T-helper 1 cell treated with Interleukin-12 subunit alpha and Interleukin-12 subunit beta and Interleukin-4 antibody, amounts not matched to agents 30 μg/mL and 1 μg/mL, for 36 hours (primary cell): ENCODE data around the gene ARL6IP5.

Experiments used
- H3K27ac Mint-ChIP-seq: one replicate; pipeline ENCODE4 v1.8.0; 2021; ENCODE audit warnings: mild to moderate bottlenecking, mixed read lengths
- H3K27me3 Mint-ChIP-seq: one replicate; pipeline ENCODE4 v1.8.0; 2021; ENCODE audit warnings: low read depth, mixed read lengths
- H3K36me3 Mint-ChIP-seq: one replicate; pipeline ENCODE4 v1.8.0; 2021; ENCODE audit warnings: low read depth, mixed read lengths
- H3K4me1 Mint-ChIP-seq: one replicate; pipeline ENCODE4 v1.8.0; 2021; ENCODE audit warnings: low read depth, mixed read lengths
- H3K4me3 Mint-ChIP-seq: one replicate; pipeline ENCODE4 v1.8.0; 2021; ENCODE audit warnings: mild to moderate bottlenecking, moderate library complexity, mixed read lengths
- H3K9me3 Mint-ChIP-seq: one replicate; pipeline ENCODE4 v1.8.0; 2021; ENCODE audit warnings: mixed read lengths

The ARL6IP5 gene

GRCh38 chr3:69095636-69096035 lies 10.9 kb downstream of the ARL6IP5 start:
- H3K9me3 Mint-ChIP-seq = no peaks in the 10 kb centered on the region
- peak overlapping the region; percentile 78 for H3K4me3 Mint-ChIP-seq
- H3K27me3 Mint-ChIP-seq = no peaks in the 10 kb centered on the region
- peaks cover 59% of the 10 kb centered on the region for H3K4me1 Mint-ChIP-seq
- peak overlapping the region; percentile 87 for H3K27ac Mint-ChIP-seq
- H3K36me3 Mint-ChIP-seq = peaks cover 60% of the 10 kb centered on the region

DNA sequence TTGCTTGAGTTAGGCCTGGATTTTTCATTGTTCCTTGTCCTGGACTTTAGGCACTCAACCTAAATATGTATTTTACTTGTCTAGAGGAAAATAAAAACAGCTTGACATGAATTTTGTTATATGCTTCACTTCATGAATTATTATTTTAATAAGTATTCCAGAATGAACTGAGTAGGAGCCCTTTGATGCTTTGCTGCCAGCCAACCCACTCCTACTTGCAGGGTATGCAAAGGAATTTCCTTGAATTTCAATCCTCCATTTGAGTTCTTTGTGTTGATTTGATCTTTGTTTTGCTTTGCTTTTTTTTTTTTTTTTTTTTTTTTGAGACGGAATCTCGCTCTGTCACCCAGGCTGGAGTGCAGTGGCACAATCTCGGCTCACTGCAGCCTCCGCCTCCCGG lies 11.6 kb downstream of the ARL6IP5 start:
- no peaks in the 10 kb centered on the region for H3K27me3 Mint-ChIP-seq
- peak overlapping the region; percentile 87 for H3K27ac Mint-ChIP-seq
- H3K4me3 Mint-ChIP-seq = no peak overlapping the region
- H3K36me3 Mint-ChIP-seq = peaks cover 57% of the 10 kb centered on the region
- H3K4me1 Mint-ChIP-seq = peaks cover 56% of the 10 kb centered on the region
- no peaks in the 10 kb centered on the region for H3K9me3 Mint-ChIP-seq

GRCh38 chr3:69097407-69098086 lies 12.8 kb downstream of the ARL6IP5 start:
- Mint-ChIP-seq H3K27me3 (no peaks in the 10 kb centered on the region), H3K4me3 (no peak overlapping the region), H3K9me3 (no peaks in the 10 kb centered on the region), H3K27ac (peak overlapping the region; percentile 38), H3K36me3 (peaks cover 60% of the 10 kb centered on the region), H3K4me1 (peaks cover 53% of the 10 kb centered on the region)

DNA sequence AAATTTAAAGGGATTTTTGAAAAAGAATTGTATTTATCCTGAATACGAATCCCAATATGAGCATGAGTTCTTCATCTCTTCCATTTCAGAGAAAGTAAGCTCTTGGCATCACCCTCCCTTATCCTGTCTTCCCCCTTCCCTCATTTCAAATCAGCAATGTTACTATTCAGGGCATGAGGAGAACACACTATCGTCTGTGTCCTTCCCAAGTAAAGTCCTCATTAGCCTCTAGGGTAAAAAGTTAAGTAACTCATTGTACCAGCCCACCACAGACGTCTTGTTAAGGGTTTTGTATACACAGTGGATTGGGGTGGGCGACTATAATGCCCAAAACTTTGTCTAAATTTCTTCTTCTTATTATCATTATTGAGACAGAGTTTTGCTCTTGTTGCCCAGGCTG lies 14.8 kb downstream of the ARL6IP5 start:
- no peaks in the 10 kb centered on the region for H3K27me3 Mint-ChIP-seq
- H3K4me1 Mint-ChIP-seq = peaks cover 51% of the 10 kb centered on the region

GRCh38 chr3:69102384-69102783 lies 17.6 kb downstream of the ARL6IP5 start:
- H3K27me3 Mint-ChIP-seq = no peaks in the 10 kb centered on the region
- H3K27ac Mint-ChIP-seq = no peak overlapping the region
- no peaks in the 10 kb centered on the region for H3K9me3 Mint-ChIP-seq
- H3K36me3 Mint-ChIP-seq = peaks cover 52% of the 10 kb centered on the region
- no peak overlapping the region for H3K4me3 Mint-ChIP-seq
- peaks cover 33% of the 10 kb centered on the region for H3K4me1 Mint-ChIP-seq

More for the DNA sequence above, 14.8 kb downstream of the ARL6IP5 start:
- Mint-ChIP-seq H3K27ac (no peak overlapping the region), H3K36me3 (peaks cover 61% of the 10 kb centered on the region), H3K9me3 (no peaks in the 10 kb centered on the region), H3K4me3 (no peak overlapping the region)

DNA sequence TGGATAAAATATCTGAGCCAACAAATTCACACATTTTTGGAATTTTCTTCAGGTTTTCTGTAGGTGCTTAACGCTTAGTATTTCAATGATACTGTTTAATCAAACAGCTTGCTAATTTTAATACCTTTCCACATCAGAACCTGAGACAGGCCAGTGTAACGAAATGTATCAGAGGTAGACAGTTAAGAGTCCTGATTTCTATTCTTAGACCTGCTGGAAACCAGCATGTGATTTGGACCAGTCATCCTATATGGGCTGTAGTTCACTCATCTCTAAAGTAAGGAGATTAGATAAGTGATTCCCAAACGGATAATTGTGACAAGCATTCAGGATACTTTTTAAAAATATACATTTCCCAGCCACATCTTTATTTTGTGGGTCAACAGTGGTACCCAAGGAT lies 18.4 kb downstream of the ARL6IP5 start:
- Mint-ChIP-seq H3K4me3 (no peak overlapping the region), H3K27ac (no peak overlapping the region), H3K9me3 (no peaks in the 10 kb centered on the region), H3K36me3 (peaks cover 52% of the 10 kb centered on the region), H3K27me3 (no peaks in the 10 kb centered on the region), H3K4me1 (peaks cover 32% of the 10 kb centered on the region)

DNA sequence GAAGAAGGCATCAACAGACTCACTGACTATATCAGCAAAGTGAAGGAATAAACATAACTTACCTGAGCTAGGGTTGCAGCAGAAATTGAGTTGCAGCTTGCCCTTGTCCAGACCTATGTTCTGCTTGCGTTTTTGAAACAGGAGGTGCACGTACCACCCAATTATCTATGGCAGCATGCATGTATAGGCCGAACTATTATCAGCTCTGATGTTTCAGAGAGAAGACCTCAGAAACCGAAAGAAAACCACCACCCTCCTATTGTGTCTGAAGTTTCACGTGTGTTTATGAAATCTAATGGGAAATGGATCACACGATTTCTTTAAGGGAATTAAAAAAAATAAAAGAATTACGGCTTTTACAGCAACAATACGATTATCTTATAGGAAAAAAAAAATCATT lies 19.8 kb downstream of the ARL6IP5 start:
- Mint-ChIP-seq H3K27ac (no peak overlapping the region), H3K4me1 (peaks cover 26% of the 10 kb centered on the region), H3K36me3 (peaks cover 47% of the 10 kb centered on the region)

DNA sequence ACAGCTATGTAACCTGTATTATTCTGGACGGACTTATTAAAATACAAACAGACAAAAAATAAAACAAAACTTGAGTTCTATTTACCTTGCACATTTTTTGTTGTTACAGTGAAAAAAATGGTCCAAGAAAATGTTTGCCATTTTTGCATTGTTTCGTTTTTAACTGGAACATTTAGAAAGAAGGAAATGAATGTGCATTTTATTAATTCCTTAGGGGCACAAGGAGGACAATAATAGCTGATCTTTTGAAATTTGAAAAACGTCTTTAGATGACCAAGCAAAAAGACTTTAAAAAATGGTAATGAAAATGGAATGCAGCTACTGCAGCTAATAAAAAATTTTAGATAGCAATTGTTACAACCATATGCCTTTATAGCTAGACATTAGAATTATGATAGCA lies 20.6 kb downstream of the ARL6IP5 start:
- Mint-ChIP-seq H3K4me1 (peaks cover 23% of the 10 kb centered on the region), H3K4me3 (no peak overlapping the region), H3K36me3 (peaks cover 42% of the 10 kb centered on the region), H3K27me3 (no peaks in the 10 kb centered on the region), H3K27ac (no peak overlapping the region), H3K9me3 (no peaks in the 10 kb centered on the region)

More for the DNA sequence above, 19.8 kb downstream of the ARL6IP5 start:
- no peak overlapping the region for H3K4me3 Mint-ChIP-seq
- H3K27me3 Mint-ChIP-seq = no peaks in the 10 kb centered on the region
- H3K9me3 Mint-ChIP-seq = no peaks in the 10 kb centered on the region

- peaks cover 14% of the 10 kb centered on the region for H3K4me1 Mint-ChIP-seq
- H3K27me3 Mint-ChIP-seq = no peaks in the 10 kb centered on the region
- H3K27ac Mint-ChIP-seq = peak overlapping the region; percentile 1
- H3K9me3 Mint-ChIP-seq = no peaks in the 10 kb centered on the region
- peaks cover 27% of the 10 kb centered on the region for H3K36me3 Mint-ChIP-seq
- H3K4me3 Mint-ChIP-seq = no peak overlapping the region
These were observed 23.1 kb downstream of the ARL6IP5 start for GRCh38 chr3:69107841-69108240.

DNA sequence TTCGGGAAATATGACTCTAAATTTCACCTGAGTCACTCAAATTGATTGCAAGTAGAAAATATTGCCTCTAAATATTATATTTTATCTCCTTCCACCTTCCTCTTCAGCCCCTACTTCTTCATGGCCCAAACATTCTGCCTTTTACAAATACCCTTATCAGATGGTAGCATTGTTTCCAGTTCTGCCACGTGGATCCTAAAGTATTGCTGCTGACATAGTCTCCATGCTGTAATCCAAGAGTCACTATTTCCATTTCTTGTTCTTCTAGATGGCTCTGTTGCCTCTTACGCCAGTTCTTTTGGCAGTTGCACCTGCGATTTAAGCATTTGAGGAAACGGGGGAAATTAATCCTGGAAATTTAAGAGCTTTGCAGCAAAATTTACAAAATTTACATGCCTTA lies 24.1 kb downstream of the ARL6IP5 start:
- Mint-ChIP-seq H3K4me3 (no peak overlapping the region), H3K4me1 (peaks cover 9% of the 10 kb centered on the region), H3K36me3 (peaks cover 23% of the 10 kb centered on the region), H3K9me3 (no peaks in the 10 kb centered on the region), H3K27ac (no peak overlapping the region), H3K27me3 (no peaks in the 10 kb centered on the region)

GRCh38 chr3:69110941-69111546 lies 26.3 kb downstream of the ARL6IP5 start:
- H3K27me3 Mint-ChIP-seq = no peaks in the 10 kb centered on the region
- no peak overlapping the region for H3K4me3 Mint-ChIP-seq
- H3K27ac Mint-ChIP-seq = no peak overlapping the region
- H3K36me3 Mint-ChIP-seq = peaks cover 7% of the 10 kb centered on the region
- peaks cover 3% of the 10 kb centered on the region for H3K4me1 Mint-ChIP-seq
- H3K9me3 Mint-ChIP-seq = no peaks in the 10 kb centered on the region

GRCh38 chr3:69113536-69113935 lies 28.8 kb downstream of the ARL6IP5 start:
- H3K27ac Mint-ChIP-seq = no peak overlapping the region
- peaks cover 3% of the 10 kb centered on the region for H3K36me3 Mint-ChIP-seq
- no peak overlapping the region for H3K4me3 Mint-ChIP-seq
- no peaks in the 10 kb centered on the region for H3K9me3 Mint-ChIP-seq
- H3K4me1 Mint-ChIP-seq = no peaks in the 10 kb centered on the region
- no peaks in the 10 kb centered on the region for H3K27me3 Mint-ChIP-seq

DNA sequence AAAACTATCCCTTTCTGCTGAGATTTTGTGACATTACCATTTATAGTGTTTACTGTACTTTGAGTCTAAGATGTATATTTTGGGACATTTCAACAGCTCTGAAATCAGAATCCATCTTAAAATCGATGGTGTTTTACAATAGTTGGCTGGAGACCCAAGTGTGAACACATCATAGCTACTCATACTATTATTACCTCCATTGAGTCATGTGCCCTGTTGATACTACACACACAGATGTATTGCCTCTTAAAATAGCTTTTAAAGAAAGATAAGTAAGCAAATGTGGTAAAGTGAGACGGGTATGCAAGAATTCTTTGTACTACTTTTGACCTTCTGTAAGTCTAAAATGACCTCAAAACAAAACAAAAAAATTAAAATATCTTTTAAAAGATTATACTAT lies 31.0 kb downstream of the ARL6IP5 start:
- Mint-ChIP-seq H3K27ac (no peak overlapping the region), H3K4me3 (no peak overlapping the region), H3K36me3 (peaks cover 3% of the 10 kb centered on the region), H3K27me3 (no peaks in the 10 kb centered on the region), H3K9me3 (no peaks in the 10 kb centered on the region), H3K4me1 (peaks cover under 1% of the 10 kb centered on the region)

DNA sequence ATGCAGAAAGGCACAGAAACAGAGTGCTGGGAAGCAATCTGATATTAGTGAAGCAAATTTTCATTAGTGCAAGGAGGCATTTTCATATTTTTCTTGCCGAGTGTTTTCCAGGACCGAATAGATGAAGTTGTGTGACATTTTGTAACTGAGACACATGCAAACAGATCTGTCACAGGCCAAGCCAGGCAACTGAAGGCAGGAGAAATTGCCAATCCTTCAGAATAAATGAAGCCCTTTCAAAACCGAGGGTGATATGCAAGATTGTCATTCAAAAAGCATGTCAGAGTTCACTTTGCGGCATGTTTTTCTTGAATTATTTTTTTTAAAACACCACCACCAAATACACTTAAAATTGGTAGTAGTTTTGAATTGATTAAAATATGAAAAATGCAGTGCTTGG lies 31.4 kb downstream of the ARL6IP5 start:
- H3K9me3 Mint-ChIP-seq = no peaks in the 10 kb centered on the region
- H3K4me1 Mint-ChIP-seq = peaks cover 2% of the 10 kb centered on the region
- no peak overlapping the region for H3K4me3 Mint-ChIP-seq
- H3K36me3 Mint-ChIP-seq = peaks cover 3% of the 10 kb centered on the region
- no peaks in the 10 kb centered on the region for H3K27me3 Mint-ChIP-seq
- no peak overlapping the region for H3K27ac Mint-ChIP-seq

- Mint-ChIP-seq H3K27me3 (no peaks in the 10 kb centered on the region), H3K4me1 (peaks cover 2% of the 10 kb centered on the region), H3K4me3 (no peak overlapping the region), H3K9me3 (no peaks in the 10 kb centered on the region), H3K27ac (no peak overlapping the region), H3K36me3 (peaks cover 3% of the 10 kb centered on the region)
These were observed 32.2 kb downstream of the ARL6IP5 start for GRCh38 chr3:69116897-69117296.
